H1 (cell line): ENCODE results near the gene ZNF646. TPM values are rescaled to one million over a fixed set of nuclear protein-coding genes. Genes with fewer than 3 reads are reported as not detected.

Experiments used
- BCL11A ChIP-seq, 2 experiments: IDR thresholded peaks; one replicate each; pipeline ENCODE4 v1.6.1; 2011; ENCODE audit warnings: low read depth in 2 of 2, low read length in 2 of 2, mild to moderate bottlenecking in 2 of 2
- CBX8 ChIP-seq: fragments of 300-800, 300-1000 bp; sonication (generic); IDR thresholded peaks from 2 replicates; pipeline ENCODE4 v1.7.1; 2016; ENCODE audit warnings: low read depth, low read length, borderline replicate concordance
- EGR1 ChIP-seq: IDR thresholded peaks from 2 replicates; pipeline ENCODE4 v1.6.1; 2011; ENCODE audit warnings: low read depth, low read length, borderline replicate concordance
- EP300 ChIP-seq, 2 experiments: IDR thresholded peaks; 1 replicate in 1 of 2; 2 replicates in 1 of 2; pipeline ENCODE4 v1.6.1; 2011 to 2012; ENCODE audit warnings: low read depth in 2 of 2, low read length in 2 of 2, mild to moderate bottlenecking in 2 of 2, borderline replicate concordance in 1 of 2, inconsistent platforms in 1 of 2, moderate library complexity in 1 of 2
- MAFK ChIP-seq: IDR thresholded peaks from 2 replicates; pipeline ENCODE4 v1.6.1; 2012; ENCODE audit warnings: low read depth, mild to moderate bottlenecking, improper control_type of control experiment, low read length
- NANOG ChIP-seq: IDR thresholded peaks from 2 replicates; pipeline ENCODE4 v1.6.1; 2011; ENCODE audit warnings: low read length, low read depth, mild to moderate bottlenecking, inconsistent platforms; ENCODE audit not compliant: insufficient read depth, poor library complexity, severe bottlenecking
- POU5F1 ChIP-seq: IDR thresholded peaks from 2 replicates; pipeline ENCODE4 v1.6.1; 2011; ENCODE audit warnings: low read depth, mild to moderate bottlenecking, low read length, moderate library complexity
- SAP30 ChIP-seq: fragments of 300-600 bp; sonication (generic); IDR thresholded peaks from 2 replicates; pipeline ENCODE4 v1.7.1; 2012; ENCODE audit warnings: low read length, moderate library complexity, mild to moderate bottlenecking, inconsistent platforms; ENCODE audit not compliant: insufficient read depth, insufficient replicate concordance
- SP2 ChIP-seq: IDR thresholded peaks from 2 replicates; pipeline ENCODE4 v1.6.1; 2012; ENCODE audit warnings: mild to moderate bottlenecking, low read length, inconsistent platforms
- TAF7 ChIP-seq: optimal IDR thresholded peaks from 2 replicates; pipeline ENCODE3; 2011; ENCODE audit warnings: low read depth, mild to moderate bottlenecking, inconsistent platforms, low read length, moderate library complexity, borderline replicate concordance
- polyA plus RNA-seq, 7 experiments: library from polyadenylated mRNA; depleted of rRNA in 3 of 7; stranded (reverse) in 5 of 7; unstranded in 2 of 7; fragments of >200 nt in 5 of 7; fragments of 200-250 nt in 2 of 7; gene quantifications; 1 replicate in 5 of 7; 2 replicates in 1 of 7; 4 replicates in 1 of 7; pipeline versions ENCODE4 v1.2.1 to v1.2.3, GENCODE V29; 2011 to 2013; ENCODE audit warnings: missing spikeins in 2 of 7, mixed read lengths in 2 of 7
- total RNA-seq: library from RNA; stranded (reverse); fragmentation: NEBNext Ultra II Directional; extraction: Animal tissue kit (Norgen Biotek cat#: 25700); gene quantifications from 2 replicates; pipeline ENCODE4 v1.2.1, GENCODE V29; 2021
- TF ChIP-seq, protein P1 (sequence below), 3 experiments: IDR thresholded peaks; 1 replicate in 2 of 3; 2 replicates in 1 of 3; pipeline versions ENCODE4 v1.5.1 to v1.6.1; 2011; ENCODE audit warnings: low read length in 3 of 3, mild to moderate bottlenecking in 3 of 3, inconsistent platforms in 2 of 3, low read depth in 1 of 3, moderate library complexity in 1 of 3; ENCODE audit not compliant: insufficient read depth in 1 of 3; ENCODE audit errors: control extremely low read depth in 1 of 3

ZNF646 gene
- total and polyA plus RNA-seq, 2 of the 8 experiments (the other 6 are each of a cell fraction or from before 2014, with no cell fraction given), result 6.5 to 25.0 TPM

DNA sequence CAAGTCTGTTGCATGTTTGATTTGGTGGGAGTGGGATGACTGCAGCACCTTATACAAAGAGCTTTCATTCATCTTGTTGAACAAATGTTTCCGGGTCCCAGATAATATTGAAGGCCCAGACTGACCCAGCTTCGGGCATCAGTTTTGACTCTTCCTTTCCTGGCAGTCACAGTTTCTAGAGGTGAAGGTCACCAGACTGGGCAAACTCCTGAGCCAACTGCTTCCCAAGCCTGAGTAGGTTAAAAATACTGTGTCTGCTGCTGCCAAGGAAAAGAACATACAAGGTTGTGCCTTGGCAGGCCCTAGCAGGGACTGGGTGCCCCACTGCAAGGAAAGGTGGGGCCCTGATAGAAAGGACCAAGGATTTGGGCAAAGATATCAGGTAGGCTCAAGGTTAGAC lies 38.5 kb downstream of the ZNF646 start (continued):
- TF ChIP-seq, protein P1, sequence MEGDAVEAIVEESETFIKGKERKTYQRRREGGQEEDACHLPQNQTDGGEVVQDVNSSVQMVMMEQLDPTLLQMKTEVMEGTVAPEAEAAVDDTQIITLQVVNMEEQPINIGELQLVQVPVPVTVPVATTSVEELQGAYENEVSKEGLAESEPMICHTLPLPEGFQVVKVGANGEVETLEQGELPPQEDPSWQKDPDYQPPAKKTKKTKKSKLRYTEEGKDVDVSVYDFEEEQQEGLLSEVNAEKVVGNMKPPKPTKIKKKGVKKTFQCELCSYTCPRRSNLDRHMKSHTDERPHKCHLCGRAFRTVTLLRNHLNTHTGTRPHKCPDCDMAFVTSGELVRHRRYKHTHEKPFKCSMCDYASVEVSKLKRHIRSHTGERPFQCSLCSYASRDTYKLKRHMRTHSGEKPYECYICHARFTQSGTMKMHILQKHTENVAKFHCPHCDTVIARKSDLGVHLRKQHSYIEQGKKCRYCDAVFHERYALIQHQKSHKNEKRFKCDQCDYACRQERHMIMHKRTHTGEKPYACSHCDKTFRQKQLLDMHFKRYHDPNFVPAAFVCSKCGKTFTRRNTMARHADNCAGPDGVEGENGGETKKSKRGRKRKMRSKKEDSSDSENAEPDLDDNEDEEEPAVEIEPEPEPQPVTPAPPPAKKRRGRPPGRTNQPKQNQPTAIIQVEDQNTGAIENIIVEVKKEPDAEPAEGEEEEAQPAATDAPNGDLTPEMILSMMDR (IDR thresholded peaks at IDR 0.05; ENCODE audit: control extremely low read depth in 1 of 3, insufficient read depth in 1 of 3, low read depth in 1 of 3, low read length in 3 of 3), result no peak
- TF ChIP-seq BCL11A (IDR thresholded peaks at IDR 0.05; ENCODE audit: low read depth in 2 of 2, low read length in 2 of 2) (no peak), SP2 (no peak), TAF7 (no peak), EGR1 (no peak), SAP30 (no peak), MAFK (no peak), POU5F1 (no peak), CBX8 (no peak), EP300 (IDR thresholded peaks at IDR 0.05; ENCODE audit: borderline replicate concordance in 1 of 2, low read depth in 2 of 2, low read length in 2 of 2) (no peak), NANOG (no peak)
